Measurements from ENCODE around the gene RPL27.

- no peak for TF ChIP-seq RARB (CRISPR knock-in tag; IDR thresholded peaks at IDR 0.05)
- TF ChIP-seq ZNF8 (CRISPR knock-in tag; IDR thresholded peaks at IDR 0.05), result no peak
- TF ChIP-seq ZFP3 (CRISPR knock-in tag; IDR thresholded peaks at IDR 0.05), result peak; percentile 51; the same call in 1 of the 2 replicates
- TF ChIP-seq ISL1 (CRISPR knock-in tag; IDR thresholded peaks at IDR 0.05), result no peak
- no peak for TF ChIP-seq TCF4 (CRISPR knock-in tag; IDR thresholded peaks at IDR 0.05; ENCODE audit: borderline replicate concordance)
- TF ChIP-seq CREB5 (CRISPR knock-in tag; IDR thresholded peaks at IDR 0.05; ENCODE audit: low read depth), result no peak
- TF ChIP-seq ESRRG (CRISPR knock-in tag; IDR thresholded peaks at IDR 0.05), result no peak
- TF ChIP-seq CSRNP3 (CRISPR knock-in tag; IDR thresholded peaks at IDR 0.05), result no peak
These were observed 32.0 kb downstream of the RPL27 start for GRCh38 chr17:43030137-43030767.
